Panc1 (cell line): Measurements from ENCODE around the gene SNAP47. TPM values are rescaled to one million over a fixed set of nuclear protein-coding genes. Genes with fewer than 3 reads are reported as not detected.

Experiments
- ATAC-seq: fragments of 200-7000 bp; cut with Tn5 transposase; 2 replicates; pipeline ENCODE4 v1.9.1; 2020; ENCODE audit warnings: mild to moderate bottlenecking, moderate library complexity
- BruUV-seq: library from RNA; stranded (reverse); fragments of 400-500 nt; replicated peaks from 2 replicates; lab custom pipeline; 2021; lab: Mats Ljungman, UMichigan
- CTCF ChIA-PET: fragments of 300-600 bp; sonication (Branson Sonifier 250); formaldehyde crosslinking; loops from one replicate; lab custom pipeline; 2022; ENCODE audit warnings: antibody characterized with exemption; lab: Charles Lee
- POLR2A ChIA-PET: fragments of 300-600 bp; sonication (Branson Sonifier 250); formaldehyde crosslinking; loops from one replicate; lab custom pipeline; 2022; ENCODE audit warnings: antibody characterized with exemption; lab: Charles Lee
- DNase-seq: peaks from one replicate; pipeline ENCODE4 v3.0.0-alpha.2; 2010; ENCODE audit warnings: low read depth, low spot score
- H3K27ac ChIP-seq: 2 replicates; pipeline ENCODE4 v1.5.1; 2011; ENCODE audit warnings: mild to moderate bottlenecking, low read length, inconsistent platforms
- H3K27me3 ChIP-seq: fragments of 200-500 bp; sonication (Bioruptor generic); 2 replicates; pipeline ENCODE4 v1.6.0; 2014; ENCODE audit warnings: low read length, inconsistent platforms; ENCODE audit not compliant: control insufficient read depth, insufficient read depth
- H3K36me3 ChIP-seq: fragments of 200-500 bp; sonication (Bioruptor generic); 2 replicates; pipeline ENCODE4 v1.5.1; 2014; ENCODE audit warnings: inconsistent platforms, mild to moderate bottlenecking, low read length, moderate library complexity; ENCODE audit not compliant: control insufficient read depth, insufficient read depth
- H3K4me1 ChIP-seq: 2 replicates; pipeline ENCODE4 v1.5.1; 2011; ENCODE audit warnings: inconsistent platforms, mild to moderate bottlenecking, low read length, moderate library complexity; ENCODE audit not compliant: control insufficient read depth, insufficient read depth
- H3K4me3 ChIP-seq, 2 experiments: 2 replicates each; pipeline ENCODE4 v1.5.1; 2011 to 2012; ENCODE audit warnings: low read depth in 2 of 2, low read length in 2 of 2, mild to moderate bottlenecking in 2 of 2, inconsistent platforms in 1 of 2, moderate library complexity in 1 of 2
- H3K9me3 ChIP-seq: fragments of 200-500 bp; sonication (Bioruptor generic); 2 replicates; pipeline ENCODE4 v1.5.1; 2014; ENCODE audit warnings: low read depth, mild to moderate bottlenecking, inconsistent platforms, low read length, moderate library complexity; ENCODE audit not compliant: control insufficient read depth, insufficient read depth
- CTCF ChIP-seq: fragments of 450-650 bp; IDR thresholded peaks from 2 replicates; pipeline ENCODE4 v1.5.1; 2017; ENCODE audit warnings: mild to moderate bottlenecking
- POLR2AphosphoS5 ChIP-seq: IDR thresholded peaks from 2 replicates; pipeline ENCODE4 v1.6.1; 2012; ENCODE audit warnings: mild to moderate bottlenecking, low read depth, low read length, moderate library complexity
- REST ChIP-seq, 2 experiments: IDR thresholded peaks; 2 replicates each; pipeline ENCODE4 v1.6.1; 2011 to 2012; ENCODE audit warnings: low read depth in 2 of 2, control low read depth in 1 of 2, low read length in 1 of 2, mild to moderate bottlenecking in 1 of 2, moderate library complexity in 1 of 2; ENCODE audit not compliant: insufficient read depth in 1 of 2
- SIN3A ChIP-seq: IDR thresholded peaks from 2 replicates; pipeline ENCODE4 v1.6.1; 2012; ENCODE audit warnings: low read depth, mild to moderate bottlenecking, low read length, moderate library complexity, borderline replicate concordance; ENCODE audit not compliant: insufficient read depth
- TCF7L2 ChIP-seq: IDR thresholded peaks from 2 replicates; pipeline ENCODE4 v1.6.1; 2011; ENCODE audit warnings: mild to moderate bottlenecking, low read depth, low read length, inconsistent platforms
- in situ Hi-C: cut with HindIII; loops from 2 replicates; pipeline ENCODE4 v1.10.0; 2016; ENCODE audit warnings: low sequenced_read_pairs, low pct_unique_long_range_greater_than_20kb
- intact Hi-C: fragments of 100-400 bp; cut with micrococcal nuclease; formaldehyde crosslinking; loops from one replicate; pipeline ENCODE4 v1.10.0; 2022; ENCODE audit not compliant: unreplicated experiment
- total RNA-seq: library from RNA; stranded (reverse); gene quantifications from one replicate; pipeline ENCODE4 v1.2.1, GENCODE V29; 2021; ENCODE audit not compliant: unreplicated experiment

SNAP47 gene
- total RNA-seq, 1 experiment from 2014 or later: 55.6 TPM

GRCh38 chr1:227795732-227796131, 60.5 kb downstream of the SNAP47 start:
- H3K4me3 ChIP-seq: no peak overlapping the region
- H3K4me1 ChIP-seq: peaks cover 24% of the 10 kb centered on the region
- in situ Hi-C loops: no loop called here
- no peak overlapping the region for H3K27ac ChIP-seq
- no peaks in the 10 kb centered on the region for H3K9me3 ChIP-seq
- no peak for TF ChIP-seq REST (IDR thresholded peaks at IDR 0.05; ENCODE audit: insufficient read depth in 1 of 2, low read depth in 2 of 2, low read length in 1 of 2)
- TF ChIP-seq CTCF: no peak
- no peak for TF ChIP-seq SIN3A
- no peak for TF ChIP-seq TCF7L2
- TF ChIP-seq POLR2AphosphoS5: no peak
- no peaks in the 10 kb centered on the region for H3K36me3 ChIP-seq
- intact Hi-C loops: loop anchor here (10.0 kb wide), 1 partner anchor 149 kb away; the partner anchor contains the start of gene WNT9A
- BruUV-seq: no TSS peak
- ATAC-seq: no peak
- DNase-seq: no peak
- CTCF ChIA-PET: interaction anchor here (0.6 to 1.0 kb wide), 3 partner anchors 150 to 158 kb away, joined by 4 to 12 read pairs (median 8); no protein-coding TSS in a partner anchor
- H3K27me3 ChIP-seq: no peaks in the 10 kb centered on the region
- POLR2A ChIA-PET: interaction anchor here (0.6 kb wide), 2 partner anchors 84 to 160 kb away, joined by 4 to 5 read pairs; no protein-coding TSS in a partner anchor

- ATAC-seq (no peak), DNase-seq (no peak)
- Histone ChIP-seq H3K27me3 (no peaks in the 10 kb centered on the region), H3K9me3 (no peaks in the 10 kb centered on the region), H3K27ac (no peak overlapping the region), H3K4me3 (no peak overlapping the region), H3K36me3 (no peaks in the 10 kb centered on the region), H3K4me1 (peaks cover 24% of the 10 kb centered on the region)
- in situ Hi-C loops: no loop called here
- POLR2A ChIA-PET: no interaction called here
- no TSS peak for BruUV-seq
- CTCF ChIA-PET: no interaction called here
- TF ChIP-seq SIN3A: no peak
- no peak for TF ChIP-seq POLR2AphosphoS5
- no peak for TF ChIP-seq REST (IDR thresholded peaks at IDR 0.05; ENCODE audit: insufficient read depth in 1 of 2, low read depth in 2 of 2, low read length in 1 of 2)
- TF ChIP-seq TCF7L2: no peak
- intact Hi-C loops: loop anchor here (10.0 kb wide), 1 partner anchor 148 kb away; the partner anchor contains the start of gene WNT9A
These were observed 61.2 kb downstream of the SNAP47 start for GRCh38 chr1:227796359-227796915.
